HepG2 (cell line): ENCODE data around the gene PIWIL1. TPM values are rescaled to one million over a fixed set of nuclear protein-coding genes. Genes with fewer than 3 reads are reported as not detected.

Experiments
- ATAC-seq: fragments of 200-7000 bp; cut with Tn5 transposase; 3 replicates; pipeline ENCODE4 v1.9.1; 2020; ENCODE audit warnings: mild to moderate bottlenecking, moderate library complexity
- BruUV-seq: library from RNA; stranded (reverse); fragments of 400-500 nt; replicated peaks from 2 replicates; lab custom pipeline; 2021; lab: Mats Ljungman, UMichigan
- CTCF ChIA-PET: fragments of 300-600 bp; formaldehyde crosslinking; extraction: SDS; loops from one replicate; lab custom pipeline; 2021; ENCODE audit warnings: low total read pairs, inconsistent platforms, low intra/inter-chr PET ratio; lab: Yijun Ruan, JAX
- POLR2A ChIA-PET: fragments of 350-600 bp; sonication (Branson Sonifier 250); formaldehyde crosslinking; loops from one replicate; lab custom pipeline; 2020; ENCODE audit warnings: antibody characterized with exemption, inconsistent platforms; lab: Yijun Ruan, JAX
- DNase-seq: peaks from one replicate; pipeline ENCODE4 v3.0.0-alpha.2; 2015; ENCODE audit warnings: low spot score
- FAIRE-seq: peaks from 3 replicates; lab custom pipeline; 2011; peaks lifted over from hg19 to GRCh38; lab: Jason Lieb, UNC
- H2AFZ ChIP-seq: one replicate; pipeline ENCODE4 v1.6.1; 2011; ENCODE audit warnings: low read length, inconsistent platforms
- H3K27ac ChIP-seq: fragments of 300-600 bp; 3 replicates; pipeline ENCODE4 v1.8.0; 2011; ENCODE audit warnings: mixed run types, mild to moderate bottlenecking, mixed read lengths, low read length, inconsistent platforms; ENCODE audit not compliant: insufficient read depth; ENCODE audit errors: extremely low read length
- H3K27me3 ChIP-seq, 2 experiments: fragments of 200-600 bp in 1 of 2; 2 replicates in 1 of 2; 3 replicates in 1 of 2; pipeline versions ENCODE4 v1.6.0 to v1.8.0; 2011; ENCODE audit warnings: low read length in 2 of 2, mild to moderate bottlenecking in 2 of 2, moderate library complexity in 2 of 2, inconsistent platforms in 1 of 2; ENCODE audit not compliant: insufficient read depth in 2 of 2, control insufficient read depth in 1 of 2
- H3K36me3 ChIP-seq, 2 experiments: fragments of 200-600 bp in 1 of 2; replicated peaks in 1 of 2; 2 replicates in 1 of 2; 3 replicates in 1 of 2; pipeline versions ENCODE4 v1.5.1 to v1.8.0; 2011; ENCODE audit warnings: low read length in 2 of 2, inconsistent platforms in 1 of 2; ENCODE audit not compliant: insufficient read depth in 2 of 2, control insufficient read depth in 1 of 2
- H3K4me1 ChIP-seq: 2 replicates; pipeline ENCODE4 v1.5.1; 2012; ENCODE audit warnings: low read length, inconsistent platforms; ENCODE audit not compliant: insufficient read depth
- H3K4me2 ChIP-seq: 2 replicates; pipeline ENCODE4 v1.6.0; 2011; ENCODE audit warnings: low read depth, low read length, inconsistent platforms
- H3K4me3 ChIP-seq, 3 experiments: fragments of 200-600 bp in 1 of 3; sonication (generic), shearing (Covaris generic) in 1 of 3; replicated peaks in 1 of 3; 2 replicates each; pipeline ENCODE4 v1.5.1; 2011 to 2016; ENCODE audit warnings: low read length in 3 of 3, inconsistent platforms in 2 of 3, low read depth in 2 of 3, mild to moderate bottlenecking in 2 of 3, control low read depth in 1 of 3, mixed read lengths in 1 of 3; ENCODE audit not compliant: insufficient read depth in 1 of 3
- H3K79me2 ChIP-seq: one replicate; pipeline ENCODE4 v1.6.1; 2011; ENCODE audit warnings: low read length, inconsistent platforms; ENCODE audit not compliant: insufficient read depth
- H3K9ac ChIP-seq: 2 replicates; pipeline ENCODE4 v1.6.0; 2011; ENCODE audit warnings: mild to moderate bottlenecking, low read depth, low read length, inconsistent platforms; ENCODE audit not compliant: insufficient read depth
- H3K9me3 ChIP-seq: 2 replicates; pipeline ENCODE4 v1.5.1; 2012; ENCODE audit warnings: mild to moderate bottlenecking, low read length
- H4K20me1 ChIP-seq: 2 replicates; pipeline ENCODE4 v1.6.0; 2011; ENCODE audit warnings: inconsistent platforms, mild to moderate bottlenecking, low read length, moderate library complexity; ENCODE audit not compliant: insufficient read depth
- CCDC6 ChIP-seq: sonication (generic); formaldehyde crosslinking; IDR thresholded peaks from 2 replicates; pipeline ENCODE4 v1.8.1; 2022; ENCODE audit warnings: mild to moderate bottlenecking, missing genetic modification reagents, moderate library complexity
- FOSL2 ChIP-seq: sonication (generic); formaldehyde crosslinking; IDR thresholded peaks from 2 replicates; pipeline ENCODE4 v1.4.0; 2020; ENCODE audit warnings: missing genetic modification reagents
- FOXM1 ChIP-seq: sonication (generic); formaldehyde crosslinking; IDR thresholded peaks from 2 replicates; pipeline ENCODE4 v1.5.0; 2020; ENCODE audit warnings: missing genetic modification reagents
- PHF21A ChIP-seq: sonication (generic); formaldehyde crosslinking; IDR thresholded peaks from 2 replicates; pipeline ENCODE4 v1.5.0; 2020; ENCODE audit warnings: mild to moderate bottlenecking, missing genetic modification reagents
- RBFOX2 ChIP-seq: fragments of 200-400 bp; formaldehyde crosslinking; IDR thresholded peaks from 2 replicates; pipeline ENCODE4 v1.6.1; 2017; ENCODE audit warnings: low read depth, mild to moderate bottlenecking, low read length
- ZEB1 ChIP-seq: IDR thresholded peaks from 2 replicates; pipeline ENCODE4 v1.6.1; 2012; ENCODE audit warnings: mild to moderate bottlenecking, low read depth, inconsistent platforms; ENCODE audit not compliant: insufficient replicate concordance
- ZNF432 ChIP-seq: sonication (generic); formaldehyde crosslinking; IDR thresholded peaks from 2 replicates; pipeline ENCODE4 v1.5.0; 2020; ENCODE audit warnings: missing genetic modification reagents, mild to moderate bottlenecking, borderline replicate concordance
- WGBS: methylation state at CpG from one replicate; pipeline ENCODE4 v1.1.6; 2017; ENCODE audit warnings: low lambda C conversion rate; 5-methylcytosine and 5-hydroxymethylcytosine counted together
- in situ Hi-C: cut with HindIII; loops from 2 replicates; pipeline ENCODE4 v1.10.0; 2017; ENCODE audit warnings: low pct_unique_long_range_greater_than_20kb; ENCODE audit not compliant: extremely low pct_ligation_motif_present
- intact Hi-C: fragments of 100-400 bp; cut with micrococcal nuclease; formaldehyde crosslinking; loops from one replicate; pipeline ENCODE4 v1.10.0; 2022; ENCODE audit not compliant: unreplicated experiment
- polyA plus RNA-seq, 8 experiments: library from polyadenylated mRNA; depleted of rRNA in 3 of 8; stranded (reverse) in 7 of 8; unstranded in 1 of 8; fragments of >200 nt; fragmentation: Illumina TruSeq in 4 of 8; extraction: Trizol in 4 of 8; gene quantifications; 2 replicates each; pipeline versions ENCODE4 v1.2.1 to v1.2.3, GENCODE V29; 2011 to 2016; ENCODE audit warnings: low read depth in 4 of 8, missing spikeins in 1 of 8, mixed read lengths in 1 of 8; ENCODE audit not compliant: insufficient read depth in 1 of 8
- total RNA-seq, 5 experiments: library from RNA; depleted of rRNA; stranded (reverse); fragments of >200 nt; fragmentation: Illumina TruSeq; extraction: Trizol; gene quantifications; 2 replicates each; pipeline ENCODE4 v1.2.3, GENCODE V29; 2016; ENCODE audit warnings: low read depth in 1 of 5
- TF ChIP-seq, protein P1 (sequence below): sonication (generic); formaldehyde crosslinking; IDR thresholded peaks from 2 replicates; pipeline ENCODE4 v1.4.0; 2020; ENCODE audit warnings: low read depth, missing genetic modification reagents
- TF ChIP-seq, protein P2 (sequence below): sonication (generic); formaldehyde crosslinking; IDR thresholded peaks from 2 replicates; pipeline ENCODE4 v1.4.0; 2020; ENCODE audit warnings: missing genetic modification reagents
- TF ChIP-seq, protein P3 (sequence below): sonication (generic); formaldehyde crosslinking; IDR thresholded peaks from 2 replicates; pipeline ENCODE4 v1.5.1; 2020; ENCODE audit warnings: mild to moderate bottlenecking, missing genetic modification reagents, moderate library complexity

The PIWIL1 gene
- total and polyA plus RNA-seq, 2 of the 13 experiments (the other 11 are each of a cell fraction or from before 2014, with no cell fraction given) = not detected

DNA sequence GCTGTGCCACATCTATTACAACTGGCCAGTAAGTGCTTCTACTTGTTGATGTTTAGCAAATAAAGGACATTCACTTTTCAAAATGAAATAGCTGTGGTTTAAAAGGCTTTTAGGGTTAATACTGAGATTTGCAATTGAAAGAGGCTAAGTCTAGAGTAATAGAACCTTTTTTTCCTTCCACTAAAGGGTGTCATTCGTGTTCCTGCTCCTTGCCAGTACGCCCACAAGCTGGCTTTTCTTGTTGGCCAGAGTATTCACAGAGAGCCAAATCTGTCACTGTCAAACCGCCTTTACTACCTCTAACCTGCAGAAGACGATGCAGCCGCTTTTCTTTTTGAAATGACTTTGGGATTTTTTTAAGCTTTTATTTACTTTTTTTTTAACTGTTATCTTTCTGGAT lies 33.6 kb downstream of the PIWIL1 start:
- DNase-seq = no peak
- in situ Hi-C loops = no loop called here
- no peak for TF ChIP-seq FOXM1 (CRISPR knock-in tag)
- TF ChIP-seq, protein P1, sequence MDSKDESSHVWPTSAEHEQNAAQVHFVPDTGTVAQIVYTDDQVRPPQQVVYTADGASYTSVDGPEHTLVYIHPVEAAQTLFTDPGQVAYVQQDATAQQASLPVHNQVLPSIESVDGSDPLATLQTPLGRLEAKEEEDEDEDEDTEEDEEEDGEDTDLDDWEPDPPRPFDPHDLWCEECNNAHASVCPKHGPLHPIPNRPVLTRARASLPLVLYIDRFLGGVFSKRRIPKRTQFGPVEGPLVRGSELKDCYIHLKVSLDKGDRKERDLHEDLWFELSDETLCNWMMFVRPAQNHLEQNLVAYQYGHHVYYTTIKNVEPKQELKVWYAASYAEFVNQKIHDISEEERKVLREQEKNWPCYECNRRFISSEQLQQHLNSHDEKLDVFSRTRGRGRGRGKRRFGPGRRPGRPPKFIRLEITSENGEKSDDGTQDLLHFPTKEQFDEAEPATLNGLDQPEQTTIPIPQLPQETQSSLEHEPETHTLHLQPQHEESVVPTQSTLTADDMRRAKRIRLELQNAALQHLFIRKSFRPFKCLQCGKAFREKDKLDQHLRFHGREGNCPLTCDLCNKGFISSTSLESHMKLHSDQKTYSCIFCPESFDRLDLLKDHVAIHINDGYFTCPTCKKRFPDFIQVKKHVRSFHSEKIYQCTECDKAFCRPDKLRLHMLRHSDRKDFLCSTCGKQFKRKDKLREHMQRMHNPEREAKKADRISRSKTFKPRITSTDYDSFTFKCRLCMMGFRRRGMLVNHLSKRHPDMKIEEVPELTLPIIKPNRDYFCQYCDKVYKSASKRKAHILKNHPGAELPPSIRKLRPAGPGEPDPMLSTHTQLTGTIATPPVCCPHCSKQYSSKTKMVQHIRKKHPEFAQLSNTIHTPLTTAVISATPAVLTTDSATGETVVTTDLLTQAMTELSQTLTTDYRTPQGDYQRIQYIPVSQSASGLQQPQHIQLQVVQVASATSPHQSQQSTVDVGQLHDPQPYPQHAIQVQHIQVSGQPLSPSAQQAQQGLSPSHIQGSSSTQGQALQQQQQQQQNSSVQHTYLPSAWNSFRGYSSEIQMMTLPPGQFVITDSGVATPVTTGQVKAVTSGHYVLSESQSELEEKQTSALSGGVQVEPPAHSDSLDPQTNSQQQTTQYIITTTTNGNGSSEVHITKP = no peak
- TF ChIP-seq FOSL2 (CRISPR knock-in tag) = no peak
- TF ChIP-seq ZEB1 = no peak
- no peak for TF ChIP-seq RBFOX2
- TF ChIP-seq, protein P2, sequence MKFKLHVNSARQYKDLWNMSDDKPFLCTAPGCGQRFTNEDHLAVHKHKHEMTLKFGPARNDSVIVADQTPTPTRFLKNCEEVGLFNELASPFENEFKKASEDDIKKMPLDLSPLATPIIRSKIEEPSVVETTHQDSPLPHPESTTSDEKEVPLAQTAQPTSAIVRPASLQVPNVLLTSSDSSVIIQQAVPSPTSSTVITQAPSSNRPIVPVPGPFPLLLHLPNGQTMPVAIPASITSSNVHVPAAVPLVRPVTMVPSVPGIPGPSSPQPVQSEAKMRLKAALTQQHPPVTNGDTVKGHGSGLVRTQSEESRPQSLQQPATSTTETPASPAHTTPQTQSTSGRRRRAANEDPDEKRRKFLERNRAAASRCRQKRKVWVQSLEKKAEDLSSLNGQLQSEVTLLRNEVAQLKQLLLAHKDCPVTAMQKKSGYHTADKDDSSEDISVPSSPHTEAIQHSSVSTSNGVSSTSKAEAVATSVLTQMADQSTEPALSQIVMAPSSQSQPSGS = no peak
- no peak for TF ChIP-seq CCDC6 (CRISPR knock-in tag)
- TF ChIP-seq, protein P3, sequence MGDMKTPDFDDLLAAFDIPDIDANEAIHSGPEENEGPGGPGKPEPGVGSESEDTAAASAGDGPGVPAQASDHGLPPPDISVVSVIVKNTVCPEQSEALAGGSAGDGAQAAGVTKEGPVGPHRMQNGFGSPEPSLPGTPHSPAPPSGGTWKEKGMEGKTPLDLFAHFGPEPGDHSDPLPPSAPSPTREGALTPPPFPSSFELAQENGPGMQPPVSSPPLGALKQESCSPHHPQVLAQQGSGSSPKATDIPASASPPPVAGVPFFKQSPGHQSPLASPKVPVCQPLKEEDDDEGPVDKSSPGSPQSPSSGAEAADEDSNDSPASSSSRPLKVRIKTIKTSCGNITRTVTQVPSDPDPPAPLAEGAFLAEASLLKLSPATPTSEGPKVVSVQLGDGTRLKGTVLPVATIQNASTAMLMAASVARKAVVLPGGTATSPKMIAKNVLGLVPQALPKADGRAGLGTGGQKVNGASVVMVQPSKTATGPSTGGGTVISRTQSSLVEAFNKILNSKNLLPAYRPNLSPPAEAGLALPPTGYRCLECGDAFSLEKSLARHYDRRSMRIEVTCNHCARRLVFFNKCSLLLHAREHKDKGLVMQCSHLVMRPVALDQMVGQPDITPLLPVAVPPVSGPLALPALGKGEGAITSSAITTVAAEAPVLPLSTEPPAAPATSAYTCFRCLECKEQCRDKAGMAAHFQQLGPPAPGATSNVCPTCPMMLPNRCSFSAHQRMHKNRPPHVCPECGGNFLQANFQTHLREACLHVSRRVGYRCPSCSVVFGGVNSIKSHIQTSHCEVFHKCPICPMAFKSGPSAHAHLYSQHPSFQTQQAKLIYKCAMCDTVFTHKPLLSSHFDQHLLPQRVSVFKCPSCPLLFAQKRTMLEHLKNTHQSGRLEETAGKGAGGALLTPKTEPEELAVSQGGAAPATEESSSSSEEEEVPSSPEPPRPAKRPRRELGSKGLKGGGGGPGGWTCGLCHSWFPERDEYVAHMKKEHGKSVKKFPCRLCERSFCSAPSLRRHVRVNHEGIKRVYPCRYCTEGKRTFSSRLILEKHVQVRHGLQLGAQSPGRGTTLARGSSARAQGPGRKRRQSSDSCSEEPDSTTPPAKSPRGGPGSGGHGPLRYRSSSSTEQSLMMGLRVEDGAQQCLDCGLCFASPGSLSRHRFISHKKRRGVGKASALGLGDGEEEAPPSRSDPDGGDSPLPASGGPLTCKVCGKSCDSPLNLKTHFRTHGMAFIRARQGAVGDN (CRISPR knock-in tag) = no peak
- TF ChIP-seq ZNF432 (CRISPR knock-in tag) = no peak
- TF ChIP-seq PHF21A (CRISPR knock-in tag) = no peak

More for the DNA sequence above, 33.6 kb downstream of the PIWIL1 start:
- WGBS = 3% methylated on average over 5 of the region's 5 CpGs
- no peaks in the 10 kb centered on the region for H3K79me2 ChIP-seq
- no peak overlapping the region for H2AFZ ChIP-seq
- H3K9ac ChIP-seq = no peak overlapping the region
- H3K4me1 ChIP-seq = no peaks in the 10 kb centered on the region
- H3K27me3 ChIP-seq = peaks cover 3 to 57% of the 10 kb centered on the region in 2 experiments; a peak in 4 of 5 replicates
- ChIA-PET POLR2A (no interaction called here), CTCF (no interaction called here)
- H3K9me3 ChIP-seq = no peaks in the 10 kb centered on the region
- H3K27ac ChIP-seq = no peak overlapping the region
- FAIRE-seq (no peak), ATAC-seq (no peak)
- H3K4me3 ChIP-seq = no peak overlapping the region
- no peaks in the 10 kb centered on the region for H3K36me3 ChIP-seq
- H3K4me2 ChIP-seq = no peak overlapping the region
- BruUV-seq = no TSS peak
- intact Hi-C loops = no loop called here
- H4K20me1 ChIP-seq = no peaks in the 10 kb centered on the region
